Activated CD8-positive, alpha-beta T cell treated with anti-CD3 and anti-CD28 coated beads, Interleukin-2, amount 10 ng/mL, durations not matched to agents 7 days and 5 days (primary cell): ENCODE data around the gene TMEM25. TPM values are rescaled to one million over a fixed set of nuclear protein-coding genes. Genes with fewer than 3 reads are reported as not detected.
"Not testable (repeated sequence)": the region's sequence is repeated elsewhere in the genome, so short reads cannot be mapped to it uniquely, and the experiment has no call there.

ENCODE experiments used
- ATAC-seq: fragments of 150-1000 bp; cut with Tn5 transposase; one replicate; pipeline ENCODE4 v1.10.0; 2021; ENCODE audit warnings: moderate library complexity
- CTCF ChIA-PET: fragments of 350-600 bp; sonication (Branson Sonifier 250); formaldehyde crosslinking; loops from one replicate; lab custom pipeline; 2021; ENCODE audit warnings: antibody characterized with exemption; lab: Charles Lee
- POLR2A ChIA-PET: fragments of 350-600 bp; sonication (Branson Sonifier 250); formaldehyde crosslinking; loops from one replicate; lab custom pipeline; 2021; ENCODE audit warnings: antibody characterized with exemption; lab: Charles Lee
- DNase-seq: peaks from one replicate; pipeline ENCODE4 v3.0.0-alpha.2; 2020
- H3K27ac Mint-ChIP-seq: one replicate; pipeline ENCODE4 v1.8.0; 2021; ENCODE audit warnings: mild to moderate bottlenecking, mixed read lengths
- H3K27me3 Mint-ChIP-seq: one replicate; pipeline ENCODE4 v1.8.0; 2021; ENCODE audit warnings: low read depth, mixed read lengths
- H3K36me3 Mint-ChIP-seq: one replicate; pipeline ENCODE4 v1.8.0; 2021; ENCODE audit warnings: low read depth, mixed read lengths
- H3K4me1 Mint-ChIP-seq: one replicate; pipeline ENCODE4 v1.8.0; 2021; ENCODE audit warnings: low read depth, mixed read lengths
- H3K4me3 Mint-ChIP-seq: one replicate; pipeline ENCODE4 v1.8.0; 2021; ENCODE audit warnings: mild to moderate bottlenecking, mixed read lengths
- H3K9me3 Mint-ChIP-seq: one replicate; pipeline ENCODE4 v1.8.0; 2022; ENCODE audit warnings: mixed read lengths; ENCODE audit not compliant: insufficient read depth
- total RNA-seq, 2 experiments: library from RNA; stranded (reverse); gene quantifications; one replicate each; pipeline ENCODE4 v1.2.3, GENCODE V29; 2021

Gene TMEM25
- total RNA-seq: 1 to 10 TPM; 6.1 to 8.9 TPM

DNA sequence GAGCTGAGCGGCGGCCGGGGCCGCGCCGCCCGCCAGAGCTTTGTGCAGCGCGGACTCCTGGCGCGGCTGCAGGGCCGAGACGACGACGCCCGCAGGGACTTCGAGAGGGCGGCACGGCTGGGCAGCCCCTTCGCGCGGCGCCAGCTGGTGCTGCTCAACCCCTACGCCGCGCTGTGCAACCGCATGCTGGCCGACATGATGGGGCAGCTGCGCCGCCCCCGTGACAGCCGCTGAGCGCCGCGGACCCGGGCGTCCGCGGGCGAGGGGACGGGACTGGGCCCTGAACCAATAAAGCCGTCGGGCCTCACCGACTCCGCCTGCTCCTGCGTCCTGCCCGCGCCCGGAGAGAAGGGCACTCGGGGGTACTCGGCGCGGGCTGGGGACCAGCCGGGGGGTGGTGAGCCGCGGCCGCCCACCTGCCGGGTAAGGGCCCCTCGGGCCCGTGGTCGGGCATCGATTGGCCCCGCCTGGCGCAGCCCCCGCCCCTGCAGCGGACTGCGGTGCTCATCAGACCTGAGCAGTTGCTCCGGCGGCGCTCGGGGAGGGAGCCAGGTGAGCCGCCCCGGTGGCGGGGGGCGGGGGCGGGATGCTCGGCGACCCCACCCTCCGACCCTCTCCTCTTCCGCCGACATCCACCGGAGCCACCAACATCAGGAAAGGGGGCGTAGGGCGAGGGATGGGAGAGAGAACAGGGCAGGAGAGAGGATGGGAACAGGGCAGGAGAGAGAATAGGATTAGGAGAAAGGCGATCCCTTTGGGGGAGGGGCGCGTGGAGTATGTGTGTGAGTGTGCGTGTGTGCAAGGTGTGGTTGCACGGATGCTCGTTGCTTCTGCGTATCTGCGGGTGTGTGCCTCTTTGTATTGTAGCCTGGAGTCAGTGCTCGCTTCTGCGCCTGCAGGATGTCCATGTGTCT, at the start of gene TMEM25:
TSS of gene TMEM25 (plus strand) at position 510 of the 914 bp plus-strand sequence. CDS start 610 bp downstream, outside the sequence.
- DNase-seq (peak; percentile 74), ATAC-seq (peak; percentile 83)
- no peaks in the 10 kb centered on the region for H3K27me3 Mint-ChIP-seq
- CTCF ChIA-PET: interaction anchor here (0.7 to 1.2 kb wide), 2 partner anchors 26 to 78 kb away, joined by 3 read pairs; no protein-coding TSS in a partner anchor
- POLR2A ChIA-PET: interaction anchor here (0.6 to 1.3 kb wide), 2 partner anchors 89 to 95 kb away, joined by 3 to 4 read pairs; partner anchors contain the start of gene KMT2A
- H3K4me3 Mint-ChIP-seq: peak within 1 kb of the TSS; percentile 83
- peaks cover 22% of the 10 kb centered on the region for H3K4me1 Mint-ChIP-seq
- no peaks in the 10 kb centered on the region for H3K9me3 Mint-ChIP-seq
- no peaks in the 10 kb centered on the region for H3K36me3 Mint-ChIP-seq
- H3K27ac Mint-ChIP-seq: peak within 1 kb of the TSS; percentile 78

DNA sequence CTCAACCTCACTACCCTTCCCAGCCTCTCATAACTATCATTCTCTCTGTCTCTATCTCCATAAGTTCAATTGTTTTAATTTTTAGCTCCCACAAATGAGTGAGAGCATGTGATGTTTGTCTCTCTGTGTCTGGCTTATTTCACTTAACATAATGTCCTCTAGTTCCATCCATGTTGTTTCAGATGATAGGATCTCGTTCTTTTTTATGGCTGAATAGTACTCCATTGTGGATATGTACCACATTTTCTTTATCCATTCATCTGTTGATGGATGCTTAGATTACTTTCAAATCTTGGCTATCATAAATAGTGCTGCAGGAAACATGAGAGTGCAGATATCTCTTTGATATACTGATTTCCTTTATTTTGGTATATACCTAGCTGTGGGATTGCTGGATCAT, 49.8 kb upstream of the TMEM25 start:
- CTCF ChIA-PET: interaction anchor here (1.0 to 1.6 kb wide), 2 partner anchors 40 to 47 kb away, joined by 3 read pairs; no protein-coding TSS in a partner anchor
- H3K4me1 Mint-ChIP-seq, H3K9me3 Mint-ChIP-seq, H3K27me3 Mint-ChIP-seq, DNase-seq, ATAC-seq, H3K27ac Mint-ChIP-seq, POLR2A ChIA-PET, H3K4me3 Mint-ChIP-seq: not testable (repeated sequence)
- H3K36me3 Mint-ChIP-seq: peaks cover 65% of the 10 kb centered on the region

DNA sequence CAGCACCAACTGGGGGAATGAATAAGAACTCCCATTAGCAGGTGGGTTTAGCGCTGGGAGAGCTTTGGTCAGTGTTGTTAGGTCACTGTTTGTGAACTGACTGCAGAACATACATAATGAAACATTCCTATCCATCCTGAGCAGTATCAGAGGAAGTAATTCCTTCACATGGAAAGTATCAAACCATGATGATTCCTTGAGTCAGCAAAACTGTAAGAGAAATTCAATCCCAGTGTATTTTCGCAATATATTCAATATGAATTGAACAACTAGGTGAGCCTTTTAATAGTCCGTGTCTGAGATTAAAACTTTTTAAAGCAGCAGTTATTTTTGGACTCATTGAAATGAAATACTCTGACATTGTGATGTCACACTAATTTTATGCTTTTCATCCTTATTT, 46.6 kb upstream of the TMEM25 start:
- no peak for ATAC-seq
- no peak for DNase-seq
- peaks cover 54% of the 10 kb centered on the region for H3K36me3 Mint-ChIP-seq
- no peak overlapping the region for H3K27ac Mint-ChIP-seq
- H3K4me1 Mint-ChIP-seq: no peaks in the 10 kb centered on the region
- ChIA-PET POLR2A (no interaction called here), CTCF (interaction anchor here (0.7 to 1.0 kb wide), 2 partner anchors 49 to 84 kb away, joined by 3 read pairs; no protein-coding TSS in a partner anchor)
- H3K27me3 Mint-ChIP-seq: no peaks in the 10 kb centered on the region
- no peaks in the 10 kb centered on the region for H3K9me3 Mint-ChIP-seq
- H3K4me3 Mint-ChIP-seq: no peak overlapping the region

DNA sequence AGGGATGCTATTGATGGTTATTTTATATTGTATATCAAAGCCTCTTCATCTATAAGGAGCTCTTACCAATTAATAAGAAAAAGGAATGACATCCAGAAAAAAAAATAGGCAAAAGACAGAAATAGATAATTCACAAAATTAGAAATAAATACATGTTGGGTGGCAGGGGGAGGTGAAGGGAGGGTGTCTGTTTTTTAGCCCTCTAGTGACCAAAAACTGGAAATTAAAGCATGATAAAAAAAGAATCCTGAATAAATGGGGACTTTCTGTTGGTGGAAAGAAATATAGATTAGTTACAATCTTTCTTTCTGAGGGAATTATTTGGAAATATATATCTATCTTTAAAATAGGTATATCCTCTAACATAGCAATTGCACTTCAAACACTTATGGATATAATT, 45.7 kb upstream of the TMEM25 start:
- no peaks in the 10 kb centered on the region for H3K27me3 Mint-ChIP-seq
- no peaks in the 10 kb centered on the region for H3K9me3 Mint-ChIP-seq
- CTCF ChIA-PET: interaction anchor here (0.7 to 1.0 kb wide), 2 partner anchors 50 to 85 kb away, joined by 3 read pairs; no protein-coding TSS in a partner anchor
- POLR2A ChIA-PET: no interaction called here
- ATAC-seq (no peak), DNase-seq (no peak)
- no peaks in the 10 kb centered on the region for H3K4me1 Mint-ChIP-seq
- no peak overlapping the region for H3K4me3 Mint-ChIP-seq
- peaks cover 53% of the 10 kb centered on the region for H3K36me3 Mint-ChIP-seq
- H3K27ac Mint-ChIP-seq: no peak overlapping the region

DNA sequence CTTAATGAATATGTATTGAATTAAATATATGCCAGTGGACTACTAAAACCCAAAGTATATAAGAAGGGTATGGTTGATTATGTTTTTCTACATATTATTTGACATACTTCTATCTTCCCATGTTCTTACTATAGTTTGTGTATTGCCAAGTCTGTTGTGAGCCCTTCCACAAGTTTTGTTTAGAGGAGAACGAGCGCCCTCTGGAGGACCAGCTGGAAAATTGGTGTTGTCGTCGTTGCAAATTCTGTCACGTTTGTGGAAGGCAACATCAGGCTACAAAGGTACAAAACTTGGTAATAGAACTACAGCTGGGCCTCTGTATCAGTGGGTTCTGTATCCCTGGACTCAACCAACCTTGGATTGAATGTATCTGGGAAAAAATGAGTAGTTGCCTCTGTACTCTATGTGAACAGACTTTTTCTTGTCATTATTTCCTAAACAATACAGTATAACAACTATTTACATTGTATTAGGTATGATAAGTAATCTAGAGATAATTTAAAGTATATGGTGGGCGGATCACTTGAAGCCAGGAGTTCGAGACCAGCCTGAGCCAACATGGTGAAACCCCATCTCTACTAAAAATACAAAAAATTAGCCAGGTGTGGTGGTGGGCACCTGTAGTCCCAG, 42.4 kb upstream of the TMEM25 start:
- no peaks in the 10 kb centered on the region for H3K9me3 Mint-ChIP-seq
- no peak overlapping the region for H3K4me3 Mint-ChIP-seq
- POLR2A ChIA-PET: no interaction called here
- CTCF ChIA-PET: interaction anchor here (0.7 to 1.8 kb wide), 24 partner anchors 11 to 193 kb away, joined by 3 to 18 read pairs (median 3); partner anchors contain the start of gene ATP5MG
- H3K4me1 Mint-ChIP-seq: no peaks in the 10 kb centered on the region
- no peaks in the 10 kb centered on the region for H3K27me3 Mint-ChIP-seq
- peaks cover 51% of the 10 kb centered on the region for H3K36me3 Mint-ChIP-seq
- DNase-seq (peak; percentile 86), ATAC-seq (peak; percentile 64)
- no peak overlapping the region for H3K27ac Mint-ChIP-seq

DNA sequence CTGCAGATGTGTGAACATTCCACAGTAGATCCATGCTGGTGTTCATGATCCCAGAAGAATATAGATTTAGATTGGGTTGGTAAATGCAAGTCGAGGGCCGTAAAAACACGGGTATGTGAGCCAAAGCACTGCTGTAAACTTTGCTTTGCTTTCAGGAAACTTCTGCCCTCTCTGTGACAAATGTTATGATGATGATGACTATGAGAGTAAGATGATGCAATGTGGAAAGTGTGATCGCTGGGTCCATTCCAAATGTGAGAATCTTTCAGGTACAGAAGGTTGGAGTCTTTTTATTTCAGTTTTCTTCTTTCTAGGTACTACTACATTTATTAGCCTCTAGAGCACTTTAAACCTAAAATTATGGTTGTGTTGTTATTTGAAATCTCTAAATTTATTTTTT, 40.0 kb upstream of the TMEM25 start:
- DNase-seq: no peak
- ChIA-PET CTCF (interaction anchor here (1.1 to 1.4 kb wide), 4 partner anchors 10 to 195 kb away, joined by 3 to 4 read pairs (median 4); no protein-coding TSS in a partner anchor), POLR2A (no interaction called here)
- H3K9me3 Mint-ChIP-seq: no peaks in the 10 kb centered on the region
- H3K27ac Mint-ChIP-seq: no peak overlapping the region
- ATAC-seq: no peak
- H3K27me3 Mint-ChIP-seq: no peaks in the 10 kb centered on the region
- peaks cover 54% of the 10 kb centered on the region for H3K36me3 Mint-ChIP-seq
- H3K4me3 Mint-ChIP-seq: no peak overlapping the region
- H3K4me1 Mint-ChIP-seq: no peaks in the 10 kb centered on the region

DNA sequence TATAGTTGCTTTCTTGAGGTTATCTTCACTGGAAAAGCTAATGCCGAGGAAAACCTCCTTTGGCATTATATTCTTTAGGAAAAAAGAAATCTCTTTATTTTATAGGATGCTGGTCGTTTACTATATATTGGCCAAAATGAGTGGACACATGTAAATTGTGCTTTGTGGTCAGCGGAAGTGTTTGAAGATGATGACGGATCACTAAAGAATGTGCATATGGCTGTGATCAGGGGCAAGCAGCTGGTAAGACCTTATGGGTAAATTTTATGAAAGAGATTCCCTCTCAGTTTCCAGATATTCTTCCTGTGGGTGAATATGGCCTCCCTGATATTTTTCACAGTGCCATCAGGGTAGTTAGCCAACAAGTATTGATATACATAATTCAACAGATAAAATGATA, 33.2 kb upstream of the TMEM25 start:
- no peaks in the 10 kb centered on the region for H3K27me3 Mint-ChIP-seq
- H3K36me3 Mint-ChIP-seq: peaks cover 68% of the 10 kb centered on the region
- no peak overlapping the region for H3K27ac Mint-ChIP-seq
- H3K4me1 Mint-ChIP-seq: no peaks in the 10 kb centered on the region
- ChIA-PET CTCF (interaction anchor here (1.4 kb wide), 1 partner anchor 9 kb away, joined by 3 read pairs; no protein-coding TSS in a partner anchor), POLR2A (no interaction called here)
- no peak for ATAC-seq
- DNase-seq: no peak
- no peaks in the 10 kb centered on the region for H3K9me3 Mint-ChIP-seq
- H3K4me3 Mint-ChIP-seq: no peak overlapping the region

DNA sequence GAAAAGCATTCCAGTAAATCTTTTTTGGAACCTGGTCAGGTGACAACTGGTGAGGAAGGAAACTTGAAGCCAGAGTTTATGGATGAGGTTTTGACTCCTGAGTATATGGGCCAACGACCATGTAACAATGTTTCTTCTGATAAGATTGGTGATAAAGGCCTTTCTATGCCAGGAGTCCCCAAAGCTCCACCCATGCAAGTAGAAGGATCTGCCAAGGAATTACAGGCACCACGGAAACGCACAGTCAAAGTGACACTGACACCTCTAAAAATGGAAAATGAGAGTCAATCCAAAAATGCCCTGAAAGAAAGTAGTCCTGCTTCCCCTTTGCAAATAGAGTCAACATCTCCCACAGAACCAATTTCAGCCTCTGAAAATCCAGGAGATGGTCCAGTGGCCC, 27.8 kb upstream of the TMEM25 start:
- DNase-seq (no peak), ATAC-seq (no peak)
- H3K4me3 Mint-ChIP-seq: no peak overlapping the region
- H3K4me1 Mint-ChIP-seq: no peaks in the 10 kb centered on the region
- H3K27ac Mint-ChIP-seq: no peak overlapping the region
- H3K36me3 Mint-ChIP-seq: peaks cover 81% of the 10 kb centered on the region
- H3K9me3 Mint-ChIP-seq: no peaks in the 10 kb centered on the region
- ChIA-PET POLR2A (no interaction called here), CTCF (interaction anchor here (1.0 kb wide), 1 partner anchor 15 kb away, joined by 3 read pairs; no protein-coding TSS in a partner anchor)
- H3K27me3 Mint-ChIP-seq: no peaks in the 10 kb centered on the region

DNA sequence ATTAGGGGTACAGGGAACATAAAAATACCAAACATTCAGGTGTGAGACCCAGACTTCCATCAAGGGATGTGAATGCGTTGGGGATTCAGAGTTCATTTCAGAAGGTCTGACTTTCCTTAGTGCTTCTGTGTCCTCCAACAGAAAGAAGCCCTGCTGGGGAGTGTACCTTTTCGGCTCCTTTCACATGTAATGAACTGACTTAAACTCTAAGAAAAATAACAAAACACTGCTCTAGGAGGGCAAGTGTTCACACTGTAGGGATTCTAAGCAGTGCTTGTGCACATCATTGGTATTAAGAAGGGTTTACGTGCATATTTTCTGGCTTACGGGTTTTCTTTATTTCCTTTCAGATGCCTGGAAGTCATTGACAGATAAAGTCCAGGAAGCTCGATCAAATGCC, 19.4 kb upstream of the TMEM25 start:
- H3K36me3 Mint-ChIP-seq: peaks cover 61% of the 10 kb centered on the region
- ATAC-seq (no peak), DNase-seq (no peak)
- ChIA-PET POLR2A (no interaction called here), CTCF (no interaction called here)
- H3K9me3 Mint-ChIP-seq: no peaks in the 10 kb centered on the region
- H3K4me3 Mint-ChIP-seq: no peak overlapping the region
- H3K27me3 Mint-ChIP-seq: no peaks in the 10 kb centered on the region
- H3K27ac Mint-ChIP-seq: no peak overlapping the region
- peaks cover 7% of the 10 kb centered on the region for H3K4me1 Mint-ChIP-seq

DNA sequence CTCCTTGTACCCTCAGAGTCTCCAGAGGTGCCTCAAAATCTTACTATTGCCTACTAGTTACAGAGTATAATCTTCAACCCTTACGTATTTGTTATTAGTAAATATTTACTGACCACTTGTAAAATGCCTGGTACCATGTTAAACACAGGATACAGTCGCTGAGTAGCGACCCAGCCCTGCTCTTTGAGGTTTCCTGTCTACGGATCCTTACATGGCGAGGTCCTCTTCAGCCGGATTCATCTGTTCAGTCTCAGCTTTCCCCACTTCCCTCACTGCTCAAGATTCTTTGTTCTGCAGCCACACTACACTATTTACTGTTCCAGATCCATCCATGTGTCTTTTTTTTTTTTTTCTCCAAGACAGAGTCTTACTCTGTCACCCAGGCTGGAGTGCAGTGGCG, 16.9 kb upstream of the TMEM25 start:
- no peak overlapping the region for H3K4me3 Mint-ChIP-seq
- peaks cover 7% of the 10 kb centered on the region for H3K4me1 Mint-ChIP-seq
- H3K27me3 Mint-ChIP-seq: no peaks in the 10 kb centered on the region
- DNase-seq (peak; percentile 37), ATAC-seq (peak; percentile 71)
- peaks cover 62% of the 10 kb centered on the region for H3K36me3 Mint-ChIP-seq
- no peaks in the 10 kb centered on the region for H3K9me3 Mint-ChIP-seq
- ChIA-PET POLR2A (no interaction called here), CTCF (no interaction called here)
- H3K27ac Mint-ChIP-seq: peak overlapping the region; percentile 64

DNA sequence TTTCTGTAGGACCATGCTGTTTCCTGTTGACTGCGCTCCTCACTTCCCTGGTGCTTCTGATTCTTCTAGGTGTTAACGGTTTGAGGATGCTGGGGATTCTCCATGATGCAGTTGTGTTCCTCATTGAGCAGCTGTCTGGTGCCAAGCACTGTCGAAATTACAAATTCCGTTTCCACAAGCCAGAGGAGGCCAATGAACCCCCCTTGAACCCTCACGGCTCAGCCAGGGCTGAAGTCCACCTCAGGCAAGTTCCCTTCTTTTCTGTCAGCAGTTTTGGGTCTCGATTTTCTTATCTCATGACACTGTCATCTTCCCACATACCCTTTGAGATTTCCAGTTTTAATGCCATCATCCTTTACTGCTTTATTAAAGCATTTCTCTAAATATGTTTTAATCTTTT, 11.4 kb upstream of the TMEM25 start:
- Mint-ChIP-seq H3K27ac (no peak overlapping the region), H3K4me1 (no peaks in the 10 kb centered on the region), H3K9me3 (no peaks in the 10 kb centered on the region), H3K36me3 (peaks cover 65% of the 10 kb centered on the region), H3K27me3 (no peaks in the 10 kb centered on the region), H3K4me3 (no peak overlapping the region)
- ChIA-PET POLR2A (no interaction called here), CTCF (no interaction called here)
- ATAC-seq (no peak), DNase-seq (no peak)
